Mammary epithelial cell (primary cell): ENCODE data around the gene FOXD4.
"Not testable (repeated sequence)": the region's sequence is repeated elsewhere in the genome, so short reads cannot be mapped to it uniquely, and the experiment has no call there.

Experiments
- EZH2 ChIP-seq: IDR thresholded peaks from 2 replicates; pipeline ENCODE4 v1.6.1; 2012; ENCODE audit warnings: low read length, inconsistent platforms, borderline replicate concordance
- TF ChIP-seq, protein P1 (sequence below), 2 donors: IDR thresholded peaks in 1 of 2; conservative IDR thresholded peaks in 1 of 2; 2 replicates each; pipeline ENCODE4 v1.5.1; 2011 to 2012; ENCODE audit warnings: inconsistent platforms in 2 of 2, low read length in 2 of 2, mild to moderate bottlenecking in 2 of 2, control low read depth in 1 of 2, low read depth in 1 of 2; ENCODE audit not compliant: insufficient read depth in 1 of 2; ENCODE audit errors: extremely low read depth in 1 of 2

DNA sequence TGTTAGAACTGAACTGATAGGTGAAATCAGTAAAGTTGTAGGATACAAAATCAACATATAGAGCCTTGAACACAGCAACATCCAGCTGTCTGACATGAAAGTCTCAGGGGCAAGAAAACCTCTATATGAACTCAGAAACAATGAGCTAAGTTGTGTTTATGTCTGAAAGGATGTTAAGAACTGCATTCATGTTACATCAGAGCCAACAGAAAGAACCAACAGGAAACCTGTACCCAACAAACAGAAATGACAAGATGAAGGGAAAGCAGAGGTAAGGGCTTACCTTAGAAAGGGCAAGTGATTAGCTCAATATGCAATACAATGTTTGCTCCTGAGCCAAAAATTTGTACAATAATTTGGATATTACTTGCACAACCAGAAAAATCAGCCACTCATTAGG is 31.5 kb downstream of the FOXD4 start:
- TF ChIP-seq, protein P1, sequence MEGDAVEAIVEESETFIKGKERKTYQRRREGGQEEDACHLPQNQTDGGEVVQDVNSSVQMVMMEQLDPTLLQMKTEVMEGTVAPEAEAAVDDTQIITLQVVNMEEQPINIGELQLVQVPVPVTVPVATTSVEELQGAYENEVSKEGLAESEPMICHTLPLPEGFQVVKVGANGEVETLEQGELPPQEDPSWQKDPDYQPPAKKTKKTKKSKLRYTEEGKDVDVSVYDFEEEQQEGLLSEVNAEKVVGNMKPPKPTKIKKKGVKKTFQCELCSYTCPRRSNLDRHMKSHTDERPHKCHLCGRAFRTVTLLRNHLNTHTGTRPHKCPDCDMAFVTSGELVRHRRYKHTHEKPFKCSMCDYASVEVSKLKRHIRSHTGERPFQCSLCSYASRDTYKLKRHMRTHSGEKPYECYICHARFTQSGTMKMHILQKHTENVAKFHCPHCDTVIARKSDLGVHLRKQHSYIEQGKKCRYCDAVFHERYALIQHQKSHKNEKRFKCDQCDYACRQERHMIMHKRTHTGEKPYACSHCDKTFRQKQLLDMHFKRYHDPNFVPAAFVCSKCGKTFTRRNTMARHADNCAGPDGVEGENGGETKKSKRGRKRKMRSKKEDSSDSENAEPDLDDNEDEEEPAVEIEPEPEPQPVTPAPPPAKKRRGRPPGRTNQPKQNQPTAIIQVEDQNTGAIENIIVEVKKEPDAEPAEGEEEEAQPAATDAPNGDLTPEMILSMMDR (conservative IDR thresholded peaks at IDR 0.05 in 1 of 2, IDR thresholded peaks at IDR 0.05 in 1 of 2; ENCODE audit: extremely low read depth in 1 of 2, insufficient read depth in 1 of 2, low read depth in 1 of 2, low read length in 2 of 2) = not testable (repeated sequence)
- not testable (repeated sequence) for TF ChIP-seq EZH2
